Hepatocyte (in vitro differentiated cells): ENCODE results near the gene OR56A5.

Experiments used
- EZH2 ChIP-seq: fragments of 200-600 bp; sonication (generic); IDR thresholded peaks from 2 replicates; pipeline ENCODE4 v1.6.1; 2016; ENCODE audit warnings: antibody characterized with exemption, mild to moderate bottlenecking, borderline replicate concordance
- EZH2phosphoT487 ChIP-seq: fragments of 200-600 bp; sonication (generic); IDR thresholded peaks from one replicate; pipeline ENCODE4 v1.6.1; 2018; ENCODE audit warnings: antibody characterized with exemption, mild to moderate bottlenecking, low read depth, moderate library complexity; ENCODE audit not compliant: unreplicated experiment, severe bottlenecking
- TF ChIP-seq, protein P1 (sequence below): fragments of 200-600 bp; sonication (generic); IDR thresholded peaks from 2 replicates; pipeline ENCODE4 v1.5.1; 2016; ENCODE audit warnings: antibody characterized with exemption, mild to moderate bottlenecking; ENCODE audit not compliant: poor library complexity

GRCh38 chr11:5973530-5973929 is 5.2 kb upstream of the OR56A5 start:
- TF ChIP-seq, protein P1, sequence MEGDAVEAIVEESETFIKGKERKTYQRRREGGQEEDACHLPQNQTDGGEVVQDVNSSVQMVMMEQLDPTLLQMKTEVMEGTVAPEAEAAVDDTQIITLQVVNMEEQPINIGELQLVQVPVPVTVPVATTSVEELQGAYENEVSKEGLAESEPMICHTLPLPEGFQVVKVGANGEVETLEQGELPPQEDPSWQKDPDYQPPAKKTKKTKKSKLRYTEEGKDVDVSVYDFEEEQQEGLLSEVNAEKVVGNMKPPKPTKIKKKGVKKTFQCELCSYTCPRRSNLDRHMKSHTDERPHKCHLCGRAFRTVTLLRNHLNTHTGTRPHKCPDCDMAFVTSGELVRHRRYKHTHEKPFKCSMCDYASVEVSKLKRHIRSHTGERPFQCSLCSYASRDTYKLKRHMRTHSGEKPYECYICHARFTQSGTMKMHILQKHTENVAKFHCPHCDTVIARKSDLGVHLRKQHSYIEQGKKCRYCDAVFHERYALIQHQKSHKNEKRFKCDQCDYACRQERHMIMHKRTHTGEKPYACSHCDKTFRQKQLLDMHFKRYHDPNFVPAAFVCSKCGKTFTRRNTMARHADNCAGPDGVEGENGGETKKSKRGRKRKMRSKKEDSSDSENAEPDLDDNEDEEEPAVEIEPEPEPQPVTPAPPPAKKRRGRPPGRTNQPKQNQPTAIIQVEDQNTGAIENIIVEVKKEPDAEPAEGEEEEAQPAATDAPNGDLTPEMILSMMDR: no peak
- no peak for TF ChIP-seq EZH2
- TF ChIP-seq EZH2phosphoT487: no peak
